K562 (cell line): ENCODE data around the gene HSPB2. TPM values are rescaled to one million over a fixed set of nuclear protein-coding genes. Genes with fewer than 3 reads are reported as not detected.

Experiments
- BMI1 ChIP-seq: fragments of 150-350 bp; IDR thresholded peaks from 2 replicates; pipeline ENCODE4 v1.6.1; 2014; ENCODE audit warnings: low read length
- CBX1 ChIP-seq: sonication (generic); IDR thresholded peaks from 2 replicates; pipeline ENCODE4 v1.6.1; 2016; ENCODE audit warnings: antibody characterized with exemption, low read depth, mild to moderate bottlenecking
- ESRRA ChIP-seq: fragments of 450-650 bp; IDR thresholded peaks from 2 replicates; pipeline ENCODE4 v1.6.1; 2014; ENCODE audit warnings: low read depth, mild to moderate bottlenecking, moderate library complexity, borderline replicate concordance
- FOXA3 ChIP-seq, 2 experiments: fragments of 450-650 bp in 1 of 2; sonication (generic) in 1 of 2; formaldehyde crosslinking; IDR thresholded peaks in 1 of 2; conservative IDR thresholded peaks in 1 of 2; 2 replicates each; pipeline versions ENCODE4 v1.4.0 to v1.8.0; 2020 to 2022; ENCODE audit warnings: mild to moderate bottlenecking in 2 of 2, missing genetic modification reagents in 1 of 2
- HLTF ChIP-seq: fragments of 450-650 bp; IDR thresholded peaks from 2 replicates; pipeline ENCODE4 v1.6.1; 2016
- HNRNPUL1 ChIP-seq: fragments of 200-400 bp; formaldehyde crosslinking; IDR thresholded peaks from 2 replicates; pipeline ENCODE4 v1.6.1; 2017; ENCODE audit warnings: low read length
- KLF13 ChIP-seq: fragments of 450-650 bp; IDR thresholded peaks from 2 replicates; pipeline ENCODE4 v1.6.1; 2016; ENCODE audit warnings: missing genetic modification characterization, low read depth, mild to moderate bottlenecking, missing compliant biosample characterization, moderate library complexity, borderline replicate concordance
- PHF21A ChIP-seq: fragments of 450-650 bp; IDR thresholded peaks from 2 replicates; pipeline ENCODE4 v1.6.1; 2017; ENCODE audit warnings: low read depth, borderline replicate concordance
- RFX1 ChIP-seq: fragments of 450-650 bp; IDR thresholded peaks from 2 replicates; pipeline ENCODE4 v1.6.1; 2016; ENCODE audit warnings: mild to moderate bottlenecking, moderate library complexity
- SREBF1 ChIP-seq: fragments of 150-350 bp; IDR thresholded peaks from 2 replicates; pipeline ENCODE4 v1.6.1; 2014; ENCODE audit warnings: antibody characterized with exemption, low read depth, low read length, borderline replicate concordance
- ZNF583 ChIP-seq: fragments of 250-450 bp; sonication (Bioruptor Pico); IDR thresholded peaks from 2 replicates; pipeline ENCODE4 v1.4.0; 2020
- ZNF76 ChIP-seq: fragments of 250-450 bp; sonication (Bioruptor Pico); IDR thresholded peaks from 2 replicates; pipeline ENCODE4 v1.4.0; 2020; ENCODE audit warnings: mild to moderate bottlenecking, moderate library complexity, borderline replicate concordance
- polyA plus RNA-seq, 8 experiments: library from polyadenylated mRNA; depleted of rRNA in 4 of 8; stranded (reverse) in 5 of 8; unstranded in 3 of 8; fragments of >200 nt; fragmentation: Nextera tagmentation in 2 of 8; fragmentation: Illumina TruSeq in 1 of 8; extraction: Ambion mirVana in 2 of 8; extraction: Trizol in 1 of 8; gene quantifications; 2 replicates each; pipeline versions ENCODE4 v1.2.1 to v1.2.3, GENCODE V29; 2011 to 2014; ENCODE audit warnings: inconsistent platforms in 1 of 8, missing spikeins in 1 of 8
- total RNA-seq, 7 experiments: library from RNA; depleted of rRNA in 6 of 7; stranded (reverse); fragments of >200 nt in 6 of 7; fragmentation: Illumina TruSeq in 2 of 7; extraction: Trizol in 2 of 7; gene quantifications; 2 replicates each; pipeline versions ENCODE4 v1.2.1 to v1.2.3, GENCODE V29; 2011 to 2021; ENCODE audit warnings: low replicate concordance in 1 of 7
- TF ChIP-seq, protein P1 (sequence below): fragments of 200-800 bp; sonication (Bioruptor generic); IDR thresholded peaks from 2 replicates; pipeline ENCODE4 v1.6.1; 2017; ENCODE audit warnings: missing genetic modification characterization, missing compliant biosample characterization
- TF ChIP-seq, protein P2 (sequence below), 2 experiments: fragments of 450-650 bp; IDR thresholded peaks; 2 replicates each; pipeline ENCODE4 v1.6.1; 2016; ENCODE audit warnings: mild to moderate bottlenecking in 2 of 2, borderline replicate concordance in 1 of 2, low read depth in 1 of 2, moderate library complexity in 1 of 2
- TF ChIP-seq, protein P3 (sequence below): fragments of 250-450 bp; sonication (Bioruptor Pico); IDR thresholded peaks from 2 replicates; pipeline ENCODE4 v1.8.0; 2022; ENCODE audit warnings: moderate library complexity, mild to moderate bottlenecking, inconsistent platforms
- TF ChIP-seq, protein P4 (sequence below): IDR thresholded peaks from 2 replicates; pipeline ENCODE4 v1.6.1; 2011; ENCODE audit not compliant: insufficient read length; ENCODE audit errors: extremely low read depth

Gene HSPB2
- total and polyA plus RNA-seq, 9 of the 15 experiments (the other 6 are each of a cell fraction or from before 2014, with no cell fraction given): 0.06 to 0.35 (median 0.11) TPM; not detected in 5

DNA sequence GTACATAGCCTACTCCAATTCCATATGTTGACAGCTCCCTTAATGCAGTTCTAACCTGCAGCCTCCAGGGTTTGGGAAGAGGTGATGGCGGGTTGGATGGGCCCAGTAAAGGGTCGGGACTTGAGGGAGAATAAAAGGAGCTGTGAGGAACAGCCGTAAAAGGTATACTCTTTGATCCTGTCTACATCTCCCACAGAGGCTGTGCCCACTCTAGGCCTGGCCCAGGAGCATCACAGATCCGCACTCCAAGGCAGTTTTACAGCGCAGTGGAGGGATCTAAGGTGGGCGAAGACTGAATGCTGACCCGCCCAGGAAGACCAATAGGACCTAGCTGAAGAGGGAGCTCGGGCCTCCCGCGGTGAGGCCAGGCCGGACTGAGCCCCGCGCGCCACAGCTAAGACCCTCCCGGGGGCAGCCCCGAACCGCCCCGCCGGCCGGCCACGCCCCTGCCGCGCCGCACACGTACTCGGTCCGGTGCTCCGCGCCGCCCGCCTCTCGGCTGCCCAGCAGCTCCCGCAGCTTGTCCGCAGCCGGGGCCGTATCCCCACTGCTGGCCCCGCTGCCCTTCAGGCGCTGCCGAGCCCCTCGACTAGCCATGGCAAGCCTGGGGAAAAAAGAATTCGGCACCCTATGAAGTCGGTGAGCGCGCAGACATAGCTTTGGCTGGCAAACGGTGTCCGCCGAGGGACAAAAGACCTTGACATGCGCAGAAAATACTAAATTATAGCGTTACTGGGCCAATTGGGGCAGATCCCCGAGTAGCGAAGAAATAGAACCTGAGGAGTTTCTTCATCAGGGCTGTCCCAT, 41.4 kb upstream of the HSPB2 start, which contains the start of gene ALG9 (continued):
- TF ChIP-seq, protein P1, sequence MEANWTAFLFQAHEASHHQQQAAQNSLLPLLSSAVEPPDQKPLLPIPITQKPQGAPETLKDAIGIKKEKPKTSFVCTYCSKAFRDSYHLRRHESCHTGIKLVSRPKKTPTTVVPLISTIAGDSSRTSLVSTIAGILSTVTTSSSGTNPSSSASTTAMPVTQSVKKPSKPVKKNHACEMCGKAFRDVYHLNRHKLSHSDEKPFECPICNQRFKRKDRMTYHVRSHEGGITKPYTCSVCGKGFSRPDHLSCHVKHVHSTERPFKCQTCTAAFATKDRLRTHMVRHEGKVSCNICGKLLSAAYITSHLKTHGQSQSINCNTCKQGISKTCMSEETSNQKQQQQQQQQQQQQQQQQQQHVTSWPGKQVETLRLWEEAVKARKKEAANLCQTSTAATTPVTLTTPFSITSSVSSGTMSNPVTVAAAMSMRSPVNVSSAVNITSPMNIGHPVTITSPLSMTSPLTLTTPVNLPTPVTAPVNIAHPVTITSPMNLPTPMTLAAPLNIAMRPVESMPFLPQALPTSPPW: peak; percentile 46; the same call in 1 of the 2 replicates
- TF ChIP-seq, protein P2, sequence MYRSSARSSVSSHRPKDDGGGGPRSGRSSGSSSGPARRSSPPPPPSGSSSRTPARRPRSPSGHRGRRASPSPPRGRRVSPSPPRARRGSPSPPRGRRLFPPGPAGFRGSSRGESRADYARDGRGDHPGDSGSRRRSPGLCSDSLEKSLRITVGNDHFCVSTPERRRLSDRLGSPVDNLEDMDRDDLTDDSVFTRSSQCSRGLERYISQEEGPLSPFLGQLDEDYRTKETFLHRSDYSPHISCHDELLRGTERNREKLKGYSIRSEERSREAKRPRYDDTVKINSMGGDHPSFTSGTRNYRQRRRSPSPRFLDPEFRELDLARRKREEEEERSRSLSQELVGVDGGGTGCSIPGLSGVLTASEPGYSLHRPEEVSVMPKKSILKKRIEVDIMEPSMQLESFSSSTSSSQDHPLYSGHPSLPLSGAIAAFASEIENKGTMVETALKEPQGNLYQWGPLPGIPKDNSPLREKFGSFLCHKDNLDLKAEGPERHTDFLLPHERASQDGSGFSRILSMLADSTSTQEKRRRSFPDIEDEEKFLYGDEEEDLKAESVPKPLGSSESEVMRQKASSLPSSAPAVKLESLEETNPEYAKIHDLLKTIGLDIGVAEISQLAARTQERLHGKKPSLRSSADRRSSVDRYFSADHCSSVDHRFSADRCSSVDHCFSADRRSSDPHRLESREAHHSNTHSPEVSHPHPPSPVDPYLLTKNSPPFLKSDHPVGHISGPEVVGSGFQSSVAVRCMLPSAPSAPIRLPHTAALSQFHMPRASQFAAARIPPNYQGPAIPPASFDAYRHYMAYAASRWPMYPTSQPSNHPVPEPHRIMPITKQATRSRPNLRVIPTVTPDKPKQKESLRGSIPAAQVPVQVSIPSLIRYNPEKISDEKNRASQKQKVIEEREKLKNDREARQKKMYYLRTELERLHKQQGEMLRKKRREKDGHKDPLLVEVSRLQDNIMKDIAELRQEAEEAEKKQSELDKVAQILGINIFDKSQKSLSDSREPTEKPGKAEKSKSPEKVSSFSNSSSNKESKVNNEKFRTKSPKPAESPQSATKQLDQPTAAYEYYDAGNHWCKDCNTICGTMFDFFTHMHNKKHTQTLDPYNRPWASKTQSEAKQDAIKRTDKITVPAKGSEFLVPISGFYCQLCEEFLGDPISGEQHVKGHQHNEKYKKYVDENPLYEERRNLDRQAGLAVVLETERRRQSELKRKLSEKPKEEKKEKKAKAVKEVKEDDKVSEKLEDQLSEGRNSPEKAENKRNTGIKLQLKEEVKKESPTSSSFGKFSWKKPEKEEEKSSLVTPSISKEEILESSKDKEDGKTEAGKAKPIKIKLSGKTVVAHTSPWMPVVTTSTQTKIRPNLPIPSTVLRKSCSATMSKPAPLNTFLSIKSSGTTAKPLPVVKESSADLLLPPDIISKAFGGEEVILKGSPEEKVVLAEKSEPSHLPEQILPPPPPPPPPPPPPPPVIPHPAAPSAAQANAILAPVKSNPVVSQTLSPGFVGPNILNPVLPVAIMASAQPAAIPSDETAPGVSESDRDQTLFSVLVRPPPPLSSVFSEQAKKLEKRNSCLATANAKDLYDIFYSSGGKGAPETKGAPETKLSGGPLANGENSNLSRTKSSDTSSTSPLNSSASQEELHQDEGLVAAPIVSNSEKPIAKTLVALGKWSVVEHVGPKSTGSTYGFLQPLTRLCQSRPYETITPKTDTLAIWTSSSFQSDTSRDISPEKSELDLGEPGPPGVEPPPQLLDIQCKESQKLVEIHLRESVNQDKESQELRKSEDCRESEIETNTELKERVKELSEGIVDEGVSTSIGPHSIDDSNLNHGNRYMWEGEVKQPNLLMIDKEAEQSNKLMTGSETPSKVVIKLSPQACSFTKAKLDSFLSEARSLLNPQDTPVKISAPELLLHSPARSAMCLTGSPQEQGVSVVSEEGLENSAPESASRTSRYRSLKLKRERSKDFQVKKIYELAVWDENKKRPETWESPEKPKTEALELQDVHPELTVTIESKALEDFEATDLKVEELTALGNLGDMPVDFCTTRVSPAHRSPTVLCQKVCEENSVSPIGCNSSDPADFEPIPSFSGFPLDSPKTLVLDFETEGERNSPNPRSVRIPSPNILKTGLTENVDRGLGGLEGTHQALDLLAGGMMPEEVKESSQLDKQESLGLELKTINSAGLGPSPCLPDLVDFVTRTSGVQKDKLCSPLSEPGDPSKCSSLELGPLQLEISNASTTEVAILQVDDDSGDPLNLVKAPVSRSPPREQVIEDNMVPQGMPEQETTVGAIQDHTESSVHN (IDR thresholded peaks at IDR 0.05; ENCODE audit: borderline replicate concordance in 1 of 2, low read depth in 1 of 2): no peak
- TF ChIP-seq ZNF583 (no peak), ESRRA (no peak), HNRNPUL1 (no peak), RFX1 (no peak), ZNF76 (no peak), HLTF (no peak), SREBF1 (no peak), CBX1 (0 out of 2 replicates have a peak, but pooled peaks have one; percentile 43), BMI1 (no peak), PHF21A (peak; percentile 66; the same call in 1 of the 2 replicates), FOXA3 (CRISPR knock-in tag; conservative IDR thresholded peaks at IDR 0.05 in 1 of 2, IDR thresholded peaks at IDR 0.05 in 1 of 2) (no peak), KLF13 (tag) (peak; percentile 84; the same call in 1 of the 2 replicates)
- TF ChIP-seq, protein P3, sequence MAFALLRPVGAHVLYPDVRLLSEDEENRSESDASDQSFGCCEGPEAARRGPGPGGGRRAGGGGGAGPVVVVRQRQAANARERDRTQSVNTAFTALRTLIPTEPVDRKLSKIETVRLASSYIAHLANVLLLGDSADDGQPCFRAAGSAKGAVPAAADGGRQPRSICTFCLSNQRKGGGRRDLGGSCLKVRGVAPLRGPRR (CRISPR knock-in tag): no peak
- TF ChIP-seq, protein P4, sequence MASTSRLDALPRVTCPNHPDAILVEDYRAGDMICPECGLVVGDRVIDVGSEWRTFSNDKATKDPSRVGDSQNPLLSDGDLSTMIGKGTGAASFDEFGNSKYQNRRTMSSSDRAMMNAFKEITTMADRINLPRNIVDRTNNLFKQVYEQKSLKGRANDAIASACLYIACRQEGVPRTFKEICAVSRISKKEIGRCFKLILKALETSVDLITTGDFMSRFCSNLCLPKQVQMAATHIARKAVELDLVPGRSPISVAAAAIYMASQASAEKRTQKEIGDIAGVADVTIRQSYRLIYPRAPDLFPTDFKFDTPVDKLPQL: no peak
